A172 (cell line): ENCODE data around the gene UNC13B. TPM values are rescaled to one million over a fixed set of nuclear protein-coding genes. Genes with fewer than 3 reads are reported as not detected.
"Not testable (repeated sequence)": the region's sequence is repeated elsewhere in the genome, so short reads cannot be mapped to it uniquely, and the experiment has no call there.

Experiments used
- DNase-seq: peaks from one replicate; pipeline ENCODE4 v3.0.0-alpha.2; 2015; ENCODE audit warnings: low spot score
- total RNA-seq: library from RNA; depleted of rRNA; stranded (reverse); fragments of >200 nt; shearing (Covaris generic); gene quantifications from 2 replicates; pipeline ENCODE4 v1.2.3, GENCODE V29; 2014

UNC13B gene
- total RNA-seq, 1 experiment from 2014 or later = 6.7 TPM

GRCh38 chr9:35374910-35375309 lies 213.1 kb downstream of the UNC13B start:
- DNase-seq = no peak

GRCh38 chr9:35380039-35380438 lies 218.2 kb downstream of the UNC13B start:
- DNase-seq = no peak

- DNase-seq = no peak
Observed at GRCh38 chr9:35380619-35381018, 218.8 kb downstream of the UNC13B start.

GRCh38 chr9:35385042-35385441 lies 223.2 kb downstream of the UNC13B start:
- no peak for DNase-seq

GRCh38 chr9:35395076-35395705 lies 233.4 kb downstream of the UNC13B start:
- DNase-seq = no peak

- no peak for DNase-seq
Observed at GRCh38 chr9:35395706-35396101, 233.9 kb downstream of the UNC13B start.

- no peak for DNase-seq
Observed at GRCh38 chr9:35396560-35397215, 234.9 kb downstream of the UNC13B start.

GRCh38 chr9:35397216-35397698 lies 235.4 kb downstream of the UNC13B start:
- DNase-seq = no peak

- no peak for DNase-seq
Observed at GRCh38 chr9:35397923-35398322, 236.1 kb downstream of the UNC13B start.

GRCh38 chr9:35398651-35399335 lies 237.0 kb downstream of the UNC13B start:
- DNase-seq = no peak

GRCh38 chr9:35404865-35405264 lies 243.1 kb downstream of the UNC13B start:
- no peak for DNase-seq

- DNase-seq = no peak
Observed at GRCh38 chr9:35406183-35406959, 244.6 kb downstream of the UNC13B start.

- no peak for DNase-seq
Observed at GRCh38 chr9:35407846-35408245, 246.0 kb downstream of the UNC13B start.

GRCh38 chr9:35409434-35409833 lies 247.6 kb downstream of the UNC13B start:
- not testable (repeated sequence) for DNase-seq

GRCh38 chr9:35414889-35415288 lies 253.1 kb downstream of the UNC13B start:
- DNase-seq = no peak

- DNase-seq = no peak
Observed at GRCh38 chr9:35415402-35416097, 253.7 kb downstream of the UNC13B start.

GRCh38 chr9:35416098-35416427 lies 254.3 kb downstream of the UNC13B start:
- no peak for DNase-seq

- DNase-seq = no peak
Observed at GRCh38 chr9:35422346-35422745, 260.5 kb downstream of the UNC13B start.

GRCh38 chr9:35422753-35423152 lies 260.9 kb downstream of the UNC13B start:
- DNase-seq = no peak

GRCh38 chr9:35423499-35423898 lies 261.7 kb downstream of the UNC13B start:
- no peak for DNase-seq
